RWPE2 (cell line): Measurements from ENCODE around the gene ANKRD31.

ENCODE experiments used
- ATAC-seq: fragments of 200-7000 bp; cut with Tn5 transposase; 3 replicates; pipeline ENCODE4 v1.9.1; 2021; ENCODE audit warnings: low read depth
- DNase-seq: peaks from one replicate; pipeline ENCODE4 v3.0.0-alpha.2; 2020; ENCODE audit warnings: low spot score
- H3K27ac ChIP-seq: fragments of 450-650 bp; 2 replicates; pipeline ENCODE4 v1.5.1; 2017; ENCODE audit warnings: mild to moderate bottlenecking; ENCODE audit not compliant: poor library complexity, severe bottlenecking
- H3K27me3 ChIP-seq: fragments of 250-450 bp; sonication (Bioruptor Pico); 2 replicates; pipeline ENCODE4 v1.5.1; 2021; ENCODE audit warnings: mild to moderate bottlenecking, moderate library complexity; ENCODE audit not compliant: insufficient read depth, poor library complexity, severe bottlenecking
- H3K36me3 ChIP-seq: fragments of 250-450 bp; sonication (Bioruptor Pico); 2 replicates; pipeline ENCODE4 v1.5.1; 2020; ENCODE audit warnings: low read depth, mild to moderate bottlenecking, moderate library complexity
- H3K4me1 ChIP-seq: fragments of 250-450 bp; sonication (Bioruptor Pico); 2 replicates; pipeline ENCODE4 v1.5.1; 2021; ENCODE audit warnings: mild to moderate bottlenecking, moderate library complexity; ENCODE audit not compliant: insufficient read depth, poor library complexity, severe bottlenecking
- H3K4me3 ChIP-seq: fragments of 250-450 bp; sonication (Bioruptor Pico); 2 replicates; pipeline ENCODE4 v1.5.1; 2021; ENCODE audit warnings: mild to moderate bottlenecking, moderate library complexity; ENCODE audit not compliant: severe bottlenecking
- H3K9me3 ChIP-seq: fragments of 250-450 bp; sonication (Bioruptor Pico); 2 replicates; pipeline ENCODE4 v1.5.1; 2021; ENCODE audit warnings: mild to moderate bottlenecking, moderate library complexity; ENCODE audit not compliant: severe bottlenecking
- CTCF ChIP-seq: fragments of 450-650 bp; IDR thresholded peaks from one replicate; pipeline ENCODE4 v1.5.1; 2017; ENCODE audit warnings: mild to moderate bottlenecking, moderate library complexity; ENCODE audit not compliant: poor library complexity, severe bottlenecking

The ANKRD31 gene

GRCh38 chr5:75047356-75047755 is 189.3 kb downstream of the ANKRD31 start:
- ATAC-seq (no peak), DNase-seq (no peak)
- TF ChIP-seq CTCF: no peak
- Histone ChIP-seq H3K27ac (no peak overlapping the region), H3K9me3 (no peaks in the 10 kb centered on the region), H3K4me3 (no peak overlapping the region), H3K36me3 (peaks cover 3% of the 10 kb centered on the region; the same call in 1 of the 2 replicates), H3K27me3 (no peaks in the 10 kb centered on the region), H3K4me1 (peaks cover 17% of the 10 kb centered on the region)

GRCh38 chr5:75046366-75047142 is 190.1 kb downstream of the ANKRD31 start:
- no peak for DNase-seq

GRCh38 chr5:75045071-75045470 is 191.6 kb downstream of the ANKRD31 start:
- ATAC-seq: no peak

More at GRCh38 chr5:75046366-75047142, 190.1 kb downstream of the ANKRD31 start:
- Histone ChIP-seq H3K27me3 (no peaks in the 10 kb centered on the region), H3K4me1 (peaks cover 13% of the 10 kb centered on the region), H3K27ac (peak overlapping the region; percentile 21), H3K4me3 (no peak overlapping the region), H3K9me3 (no peaks in the 10 kb centered on the region), H3K36me3 (peaks cover 3% of the 10 kb centered on the region; the same call in 1 of the 2 replicates)
- no peak for TF ChIP-seq CTCF
- ATAC-seq: peak; percentile 22; the same call in 1 of the 3 replicates

GRCh38 chr5:75044406-75044805 is 192.3 kb downstream of the ANKRD31 start:
- no peak for ATAC-seq
- no peaks in the 10 kb centered on the region for H3K9me3 ChIP-seq
- H3K4me1 ChIP-seq: peaks cover 13% of the 10 kb centered on the region
- no peak for TF ChIP-seq CTCF
- DNase-seq: no peak
- H3K4me3 ChIP-seq: no peak overlapping the region
- peaks cover 3% of the 10 kb centered on the region; the same call in 1 of the 2 replicates for H3K36me3 ChIP-seq
- no peak overlapping the region for H3K27ac ChIP-seq
- H3K27me3 ChIP-seq: no peaks in the 10 kb centered on the region

More at GRCh38 chr5:75045071-75045470, 191.6 kb downstream of the ANKRD31 start:
- H3K27me3 ChIP-seq: no peaks in the 10 kb centered on the region
- H3K4me1 ChIP-seq: peaks cover 13% of the 10 kb centered on the region
- H3K4me3 ChIP-seq: no peak overlapping the region
- H3K9me3 ChIP-seq: no peaks in the 10 kb centered on the region
- DNase-seq: no peak
- H3K36me3 ChIP-seq: peaks cover 3% of the 10 kb centered on the region; the same call in 1 of the 2 replicates
- no peak for TF ChIP-seq CTCF
- H3K27ac ChIP-seq: no peak overlapping the region
